Testis (tissue), 3 donors: ENCODE measurements around the gene RASA1. TPM values are rescaled to one million over a fixed set of nuclear protein-coding genes. Genes with fewer than 3 reads are reported as not detected.

Source experiments
- DNase-seq: peaks from one replicate; pipeline ENCODE4 v3.0.0-alpha.2; 2019
- H3K27ac ChIP-seq, 2 donors: fragments of 200-600 bp; sonication (generic); one replicate each; pipeline ENCODE4 v1.5.1; 2019
- H3K27me3 ChIP-seq: fragments of 200-600 bp; sonication (generic); one replicate; pipeline ENCODE4 v1.5.1; 2019
- H3K36me3 ChIP-seq: fragments of 200-600 bp; sonication (generic); one replicate; pipeline ENCODE4 v1.5.1; 2017; ENCODE audit warnings: low read depth; ENCODE audit errors: missing control alignments
- H3K4me1 ChIP-seq: fragments of 200-600 bp; sonication (generic); one replicate; pipeline ENCODE4 v1.5.1; 2019
- H3K4me3 ChIP-seq, 2 donors: fragments of 200-600 bp; sonication (generic); one replicate each; pipeline ENCODE4 v1.5.1; 2017 to 2019
- H3K9me3 ChIP-seq: fragments of 200-600 bp; sonication (generic); one replicate; pipeline ENCODE4 v1.5.1; 2017
- CTCF ChIP-seq, 3 experiments: fragments of 450-650 bp in 2 of 3; fragments of 200-600 bp in 1 of 3; sonication (generic) in 1 of 3; IDR thresholded peaks; one replicate each; pipeline ENCODE4 v1.5.1; 2016 to 2019; ENCODE audit warnings: antibody characterized with exemption in 3 of 3, mild to moderate bottlenecking in 2 of 3, moderate library complexity in 1 of 3
- POLR2A ChIP-seq: fragments of 450-650 bp; IDR thresholded peaks from one replicate; pipeline ENCODE4 v1.6.1; 2017; ENCODE audit warnings: antibody characterized with exemption, mild to moderate bottlenecking, moderate library complexity
- WGBS, 2 donors: methylation state at CpG; one replicate each; pipeline ENCODE4 v1.1.5; 2018; 5-methylcytosine and 5-hydroxymethylcytosine counted together
- intact Hi-C: fragments of 100-400 bp; cut with DNase I; formaldehyde crosslinking; loops from one replicate; pipeline ENCODE4 v1.15.1; 2023; ENCODE audit warnings: low total_unique reads
- polyA plus RNA-seq: library from polyadenylated mRNA; stranded (reverse); fragments of 350-450 nt; fragmentation: Illumina TruSeq; extraction: RNeasy Lipid Tissue Mini Kit (QIAGEN cat#74804); gene quantifications from one replicate; pipeline ENCODE4 v1.2.3, GENCODE V29; 2014; ENCODE audit warnings: low read depth, low replicate concordance; ENCODE audit not compliant: insufficient read depth
- total RNA-seq, 2 donors: library from RNA; depleted of rRNA; stranded (reverse); fragments of >200 nt; gene quantifications; one replicate each; pipeline ENCODE4 v1.2.3, GENCODE V29; 2016

RASA1 gene
- total and polyA plus RNA-seq, 3 donors from 2014 or later, result 45.9 to 65.2 (median 61.1) TPM

GRCh38 chr5:87394411-87395165, 126.9 kb downstream of the RASA1 start:
- intact Hi-C loops, result no loop called here
- Histone ChIP-seq H3K9me3 (no peaks in the 10 kb centered on the region), H3K4me3 (no peak overlapping the region), H3K4me1 (no peaks in the 10 kb centered on the region), H3K27ac (no peak overlapping the region), H3K27me3 (no peaks in the 10 kb centered on the region), H3K36me3 (no peaks in the 10 kb centered on the region)
- TF ChIP-seq POLR2A (no peak), CTCF (IDR thresholded peaks at IDR 0.05) (no peak)
- 88 to 91% methylated on average over 3 of the region's 3 CpGs for WGBS, 2 donors
- no peak for DNase-seq

DNA sequence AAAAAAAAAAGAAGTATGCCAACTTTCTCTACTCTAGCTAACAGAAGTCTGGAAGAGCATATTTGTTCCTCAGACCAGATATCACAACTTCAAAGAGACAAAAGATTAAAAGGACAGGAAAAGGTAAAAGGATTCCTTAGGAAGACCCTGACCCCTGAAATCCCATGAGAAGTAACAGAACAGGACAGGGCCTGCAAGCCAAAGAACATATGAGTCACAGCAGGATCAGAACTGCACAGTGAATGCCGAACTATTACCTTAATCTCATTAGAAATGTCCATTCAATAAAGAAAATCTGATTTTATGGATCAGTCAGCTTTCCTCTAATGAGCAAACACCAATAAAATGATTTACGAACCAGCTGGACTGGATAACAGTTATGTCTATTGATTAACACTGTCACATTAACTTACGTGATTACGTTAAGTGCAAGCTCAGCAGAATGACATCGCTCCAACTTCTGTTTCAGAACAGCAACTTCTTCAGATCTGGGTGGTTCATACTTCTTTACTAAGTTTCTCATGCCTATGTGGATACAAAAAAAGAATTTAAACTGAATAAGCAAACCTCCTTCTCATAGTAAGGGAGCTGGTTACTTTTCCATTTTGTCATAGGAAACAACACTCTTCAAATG, 131.4 kb downstream of the RASA1 start:
- Histone ChIP-seq H3K4me1 (no peaks in the 10 kb centered on the region), H3K27me3 (no peaks in the 10 kb centered on the region), H3K9me3 (no peaks in the 10 kb centered on the region), H3K36me3 (no peaks in the 10 kb centered on the region), H3K27ac (no peak overlapping the region), H3K4me3 (no peak overlapping the region)
- 85 to 88% methylated on average over 5 of the region's 5 CpGs for WGBS, 2 donors
- no peak for TF ChIP-seq CTCF (IDR thresholded peaks at IDR 0.05)
- TF ChIP-seq POLR2A, result no peak
- DNase-seq, result no peak
- intact Hi-C loops, result no loop called here

DNA sequence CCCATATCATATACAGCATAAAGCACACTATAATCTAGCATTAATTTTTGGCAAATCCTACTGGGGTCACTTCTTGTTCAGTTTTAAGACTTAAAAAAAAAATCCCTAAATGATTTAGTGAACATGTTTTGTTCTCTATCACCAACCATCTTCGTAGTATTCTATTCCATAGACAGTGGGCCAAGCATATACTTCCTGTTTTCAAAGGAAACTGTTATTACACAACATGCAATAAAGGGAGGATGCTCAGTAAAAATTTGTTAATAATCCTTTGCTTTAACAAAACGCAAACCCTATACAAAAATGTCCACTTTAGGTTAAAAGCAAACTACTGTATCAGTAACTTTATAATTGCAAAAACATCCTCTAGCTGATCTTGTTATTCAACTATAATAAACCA, 132.0 kb downstream of the RASA1 start:
- H3K9me3 ChIP-seq, result no peaks in the 10 kb centered on the region
- WGBS, 2 donors, result 74 to 76% methylated on average over 2 of the region's 2 CpGs
- intact Hi-C loops, result no loop called here
- no peak for DNase-seq
- no peak overlapping the region for H3K4me3 ChIP-seq
- TF ChIP-seq POLR2A, result no peak
- TF ChIP-seq CTCF (IDR thresholded peaks at IDR 0.05), result no peak
- H3K27ac ChIP-seq, result no peak overlapping the region
- no peaks in the 10 kb centered on the region for H3K27me3 ChIP-seq
- no peaks in the 10 kb centered on the region for H3K36me3 ChIP-seq
- H3K4me1 ChIP-seq, result no peaks in the 10 kb centered on the region

GRCh38 chr5:87400305-87400899, 132.7 kb downstream of the RASA1 start:
- H3K4me1 ChIP-seq, result no peaks in the 10 kb centered on the region
- no peak overlapping the region for H3K27ac ChIP-seq
- intact Hi-C loops, result no loop called here
- DNase-seq, result no peak
- no peaks in the 10 kb centered on the region for H3K36me3 ChIP-seq
- whole genome bisulfite sequencing, 2 donors, result 74 to 76% methylated on average over 4 of the region's 4 CpGs
- no peak overlapping the region for H3K4me3 ChIP-seq
- H3K9me3 ChIP-seq, result no peaks in the 10 kb centered on the region
- no peaks in the 10 kb centered on the region for H3K27me3 ChIP-seq
- TF ChIP-seq POLR2A, result no peak
- TF ChIP-seq CTCF (IDR thresholded peaks at IDR 0.05), result peak; percentile 41 to 75 (median 42)
